HL-60 (cell line): ENCODE measurements around the gene PMPCB.

ENCODE experiments used
- DNase-seq, 2 experiments: peaks; one replicate each; pipeline ENCODE4 v3.0.0-alpha.2; 2010 to 2020; ENCODE audit warnings: low read depth in 1 of 2, low spot score in 1 of 2
- H3K27ac ChIP-seq: fragments of 250-450 bp; sonication (Bioruptor Pico); replicated peaks from 2 replicates; pipeline ENCODE4 v1.5.1; 2020; ENCODE audit warnings: mild to moderate bottlenecking, moderate library complexity
- H3K27me3 ChIP-seq: fragments of 250-450 bp; sonication (Bioruptor Pico); 2 replicates; pipeline ENCODE4 v1.5.1; 2021; ENCODE audit warnings: mild to moderate bottlenecking, moderate library complexity; ENCODE audit not compliant: insufficient read depth, poor library complexity, severe bottlenecking
- H3K4me3 ChIP-seq: replicated peaks from 2 replicates; pipeline ENCODE4 v1.5.1; 2011; ENCODE audit warnings: mild to moderate bottlenecking, control low read depth, low read length; ENCODE audit not compliant: insufficient read depth
- POLR2AphosphoS5 ChIP-seq: IDR thresholded peaks from 2 replicates; pipeline ENCODE4 v1.6.1; 2012; ENCODE audit warnings: low read depth
- SPI1 ChIP-seq: IDR thresholded peaks from 2 replicates; pipeline ENCODE4 v1.6.1; 2012; ENCODE audit warnings: low read depth, mild to moderate bottlenecking, borderline replicate concordance

The PMPCB gene

GRCh38 chr7:103349805-103350204, 52.6 kb downstream of the PMPCB start:
- TF ChIP-seq SPI1 (peak; percentile 87), POLR2AphosphoS5 (no peak)
- DNase-seq, result peak in 1 of 2 experiments; percentile 14
- H3K4me3 ChIP-seq, result peak overlapping the region; percentile 77
- peak overlapping the region; percentile 86 for H3K27ac ChIP-seq
- H3K27me3 ChIP-seq, result no peaks in the 10 kb centered on the region
